GM12878 (cell line): ENCODE results near the gene TRRAP. TPM values are rescaled to one million over a fixed set of nuclear protein-coding genes. Genes with fewer than 3 reads are reported as not detected.

ENCODE experiments used
- ATAC-seq: fragments of 200-7000 bp; cut with Tn5 transposase; 3 replicates; pipeline ENCODE4 v1.9.1; 2020; ENCODE audit warnings: mild to moderate bottlenecking, moderate library complexity
- BruUV-seq: library from RNA; stranded (reverse); fragments of 400-500 nt; replicated peaks from 2 replicates; lab custom pipeline; 2021; lab: Mats Ljungman, UMichigan
- CTCF ChIA-PET: fragments of 300-600 bp; sonication (Branson Sonifier 250); formaldehyde crosslinking; extraction: SDS; loops from one replicate; lab custom pipeline; 2021; ENCODE audit warnings: inconsistent platforms; lab: Yijun Ruan, JAX
- POLR2A ChIA-PET: fragments of 350-600 bp; formaldehyde crosslinking; extraction: SDS; loops from one replicate; lab custom pipeline; 2021; ENCODE audit warnings: inconsistent platforms; lab: Charles Lee
- RAD21 ChIA-PET: fragments of 300-600 bp; sonication (Branson Sonifier 250); formaldehyde crosslinking; loops from one replicate; lab custom pipeline; 2023; ENCODE audit warnings: antibody characterized with exemption; ENCODE audit not compliant: unreplicated experiment; lab: Charles Lee
- SMC1A ChIA-PET: fragments of 300-600 bp; sonication (Branson Sonifier 250); formaldehyde crosslinking; loops from one replicate; lab custom pipeline; 2023; ENCODE audit not compliant: unreplicated experiment, uncharacterized antibody; lab: Charles Lee
- DNase-seq: peaks from one replicate; pipeline ENCODE4 v3.0.0-alpha.2; 2011; ENCODE audit warnings: low read depth, low spot score
- FAIRE-seq: peaks from 3 replicates; lab custom pipeline; 2011; peaks lifted over from hg19 to GRCh38; lab: Jason Lieb, UNC
- H2AFZ ChIP-seq: 2 replicates; pipeline ENCODE4 v1.6.0; 2011; ENCODE audit warnings: low read depth, low read length, control low read depth; ENCODE audit not compliant: control insufficient read depth
- H3K27ac ChIP-seq: 2 replicates; pipeline ENCODE4 v1.5.1; 2011; ENCODE audit warnings: control low read depth; ENCODE audit not compliant: control insufficient read depth, insufficient read depth
- H3K27me3 ChIP-seq, 2 experiments: replicated peaks in 1 of 2; 2 replicates each; pipeline versions ENCODE4 v1.6.0 to v1.6.1; 2011; ENCODE audit warnings: low read length in 1 of 2; ENCODE audit not compliant: control insufficient read depth in 2 of 2, insufficient read depth in 2 of 2
- H3K36me3 ChIP-seq, 2 experiments: 2 replicates each; pipeline ENCODE4 v1.5.1; 2011; ENCODE audit warnings: low read length in 1 of 2; ENCODE audit not compliant: control insufficient read depth in 2 of 2, insufficient read depth in 2 of 2
- H3K4me1 ChIP-seq: 2 replicates; pipeline ENCODE4 v1.6.1; 2011; ENCODE audit warnings: mild to moderate bottlenecking, low read length, moderate library complexity, mixed read lengths; ENCODE audit not compliant: control insufficient read depth, insufficient read depth
- H3K4me2 ChIP-seq: 2 replicates; pipeline ENCODE4 v1.6.0; 2011; ENCODE audit warnings: control low read depth; ENCODE audit not compliant: control insufficient read depth, insufficient read depth
- H3K4me3 ChIP-seq: fragments of 200-600 bp; sonication (generic); 2 replicates; pipeline ENCODE4 v1.5.1; 2016
- H3K79me2 ChIP-seq: 2 replicates; pipeline ENCODE4 v1.6.0; 2011; ENCODE audit warnings: low read length; ENCODE audit not compliant: control insufficient read depth, insufficient read depth
- H3K9ac ChIP-seq: 2 replicates; pipeline ENCODE4 v1.8.0; 2011; ENCODE audit warnings: low read length, control low read depth, mixed read lengths; ENCODE audit not compliant: control insufficient read depth, insufficient read depth
- H3K9me3 ChIP-seq: replicated peaks from 3 replicates; pipeline ENCODE4 v1.5.1; 2011; ENCODE audit warnings: mild to moderate bottlenecking, low read length; ENCODE audit not compliant: control insufficient read depth, insufficient read depth
- H4K20me1 ChIP-seq: 2 replicates; pipeline ENCODE4 v1.6.0; 2011; ENCODE audit not compliant: control insufficient read depth, insufficient read depth
- BCLAF1 ChIP-seq: fragments of 450-650 bp; IDR thresholded peaks from 2 replicates; pipeline ENCODE4 v1.6.1; 2017; ENCODE audit warnings: antibody characterized with exemption, mild to moderate bottlenecking, moderate library complexity
- CHD2 ChIP-seq: IDR thresholded peaks from 2 replicates; pipeline ENCODE4 v1.6.1; 2011; ENCODE audit warnings: low read depth, low read length, improper control_type of control experiment, borderline replicate concordance
- E2F4 ChIP-seq: IDR thresholded peaks from 2 replicates; pipeline ENCODE4 v1.6.1; 2012; ENCODE audit warnings: low read depth, low read length, improper control_type of control experiment
- IRF4 ChIP-seq: IDR thresholded peaks from 2 replicates; pipeline ENCODE4 v1.6.1; 2011; ENCODE audit warnings: low read depth, low read length
- MAX ChIP-seq: IDR thresholded peaks from 2 replicates; pipeline ENCODE4 v1.6.1; 2012; ENCODE audit warnings: low read depth, low read length, improper control_type of control experiment
- NFXL1 ChIP-seq: fragments of 450-650 bp; IDR thresholded peaks from 2 replicates; pipeline ENCODE4 v1.6.1; 2017; ENCODE audit warnings: antibody characterized with exemption, mild to moderate bottlenecking, borderline replicate concordance
- NR2F1 ChIP-seq: fragments of 450-650 bp; conservative IDR thresholded peaks from 2 replicates; pipeline ENCODE4 v1.6.1; 2017; ENCODE audit warnings: mild to moderate bottlenecking
- RAD21 ChIP-seq: IDR thresholded peaks from 2 replicates; pipeline ENCODE4 v1.6.1; 2011; ENCODE audit warnings: mild to moderate bottlenecking, low read depth, low read length, moderate library complexity; ENCODE audit not compliant: insufficient read depth
- RFX5 ChIP-seq: IDR thresholded peaks from 2 replicates; pipeline ENCODE4 v1.6.1; 2011; ENCODE audit warnings: low read depth, low read length, improper control_type of control experiment
- SIX5 ChIP-seq: IDR thresholded peaks from 2 replicates; pipeline ENCODE4 v1.6.1; 2011; ENCODE audit warnings: mild to moderate bottlenecking, low read depth, low read length, moderate library complexity; ENCODE audit not compliant: severe bottlenecking
- SREBF1 ChIP-seq: IDR thresholded peaks from 2 replicates; pipeline ENCODE4 v1.6.1; 2012; ENCODE audit warnings: mild to moderate bottlenecking, low read length
- SUPT20H ChIP-seq: IDR thresholded peaks from 2 replicates; pipeline ENCODE4 v1.6.1; 2011; ENCODE audit warnings: low read depth, mild to moderate bottlenecking, low read length, moderate library complexity, borderline replicate concordance; ENCODE audit not compliant: control insufficient read depth
- WGBS: methylation state at CpG from one replicate; pipeline ENCODE4 v1.1.6; 2016; ENCODE audit warnings: low lambda C conversion rate; ENCODE audit not compliant: insufficient replicate concordance, insufficient coverage; ENCODE audit errors: missing lambda C conversion rate; 5-methylcytosine and 5-hydroxymethylcytosine counted together
- in situ Hi-C: fragments of 300-500 bp; cut with MboI; formaldehyde crosslinking; loops from 9 replicates; pipeline ENCODE4 v1.14.3; 2018; ENCODE audit warnings: mixed read lengths
- intact Hi-C: fragments of 100-400 bp; cut with micrococcal nuclease; formaldehyde crosslinking; loops from one replicate; pipeline ENCODE4 v1.14.2; 2022; ENCODE audit not compliant: unreplicated experiment
- polyA plus RNA-seq, 11 experiments: library from polyadenylated mRNA; depleted of rRNA in 4 of 11; unstranded in 6 of 11; stranded (reverse) in 5 of 11; fragments of >200 nt; fragmentation: Nextera tagmentation in 4 of 11; fragmentation: Illumina TruSeq in 1 of 11; extraction: Ambion mirVana in 4 of 11; extraction: Trizol in 1 of 11; gene quantifications; 1 replicate in 1 of 11; 2 replicates in 10 of 11; pipeline versions ENCODE4 v1.2.1 to v1.2.3, GENCODE V29; 2011 to 2016; ENCODE audit warnings: inconsistent platforms in 2 of 11, missing spikeins in 2 of 11, low read depth in 1 of 11
- total RNA-seq, 4 experiments: library from RNA; depleted of rRNA in 3 of 4; stranded (reverse); fragments of >200 nt in 3 of 4; fragmentation: Illumina TruSeq in 1 of 4; extraction: Trizol in 1 of 4; gene quantifications; 2 replicates each; pipeline versions ENCODE4 v1.2.1 to v1.2.3, GENCODE V29; 2013 to 2021

Gene TRRAP
- total and polyA plus RNA-seq, 10 of the 15 experiments (the other 5 are each of a cell fraction or from before 2014, with no cell fraction given) = 1.1 to 39.3 (median 8.5) TPM

GRCh38 chr7:98927125-98927524 is 48.8 kb downstream of the TRRAP start:
- peaks cover 6% of the 10 kb centered on the region for H3K4me1 ChIP-seq
- in situ Hi-C loops (no loop called here), intact Hi-C loops (no loop called here)
- no peak overlapping the region for H3K27ac ChIP-seq
- no peak overlapping the region for H2AFZ ChIP-seq
- H3K4me3 ChIP-seq = no peak overlapping the region
- no peaks in the 10 kb centered on the region for H3K9me3 ChIP-seq
- FAIRE-seq = no peak
- ChIA-PET RAD21 (no interaction called here), CTCF (no interaction called here), SMC1A (no interaction called here), POLR2A (no interaction called here)
- peaks cover 1% of the 10 kb centered on the region for H3K79me2 ChIP-seq
- no peaks in the 10 kb centered on the region for H3K27me3 ChIP-seq
- H3K4me2 ChIP-seq = no peak overlapping the region
- H3K9ac ChIP-seq = no peak overlapping the region
- WGBS = 97% methylated on average over 15 of the region's 15 CpGs
- no peaks in the 10 kb centered on the region for H4K20me1 ChIP-seq
- peaks cover 25 to 42% of the 10 kb centered on the region in 2 experiments; a peak in 3 of 4 replicates for H3K36me3 ChIP-seq
- no peak for ATAC-seq
- BruUV-seq = no TSS peak
- no peak for DNase-seq
- TF ChIP-seq NR2F1 (no peak), IRF4 (no peak), RAD21 (no peak), SUPT20H (no peak), BCLAF1 (no peak), SIX5 (no peak), NFXL1 (no peak), MAX (no peak), RFX5 (no peak), SREBF1 (no peak), CHD2 (no peak), E2F4 (no peak)
